Duodenal mucosa (tissue), 2 donors: ENCODE data around the gene ZFYVE21.
"Not testable (repeated sequence)": the region's sequence is repeated elsewhere in the genome, so short reads cannot be mapped to it uniquely, and the experiment has no call there.

Experiments
- H3K27ac ChIP-seq: one replicate; pipeline ENCODE4 v1.7.0; 2013; ENCODE audit warnings: low read depth, low read length
- H3K27me3 ChIP-seq, 2 donors: one replicate each; pipeline ENCODE4 v1.7.0; 2013; ENCODE audit warnings: low read length in 2 of 2, control low read depth in 1 of 2; ENCODE audit not compliant: insufficient read depth in 2 of 2, control insufficient read depth in 1 of 2
- H3K36me3 ChIP-seq, 2 donors: one replicate each; pipeline ENCODE4 v1.7.0; 2013; ENCODE audit warnings: low read length in 2 of 2, control low read depth in 1 of 2; ENCODE audit not compliant: insufficient read depth in 2 of 2, control insufficient read depth in 1 of 2
- H3K4me1 ChIP-seq, 2 donors: one replicate each; pipeline ENCODE4 v1.7.0; 2013; ENCODE audit warnings: low read length in 2 of 2, control low read depth in 1 of 2; ENCODE audit not compliant: insufficient read depth in 2 of 2, control insufficient read depth in 1 of 2
- H3K4me3 ChIP-seq, 2 donors: one replicate each; pipeline ENCODE4 v1.7.0; 2013; ENCODE audit warnings: low read length in 2 of 2, low read depth in 1 of 2
- H3K9ac ChIP-seq, 2 donors: one replicate each; pipeline ENCODE4 v1.7.0; 2013; ENCODE audit warnings: low read length in 2 of 2, low read depth in 1 of 2
- H3K9me3 ChIP-seq, 2 donors: one replicate each; pipeline ENCODE4 v1.7.0; 2013; ENCODE audit warnings: low read length in 2 of 2, control low read depth in 1 of 2; ENCODE audit not compliant: control insufficient read depth in 1 of 2

Gene ZFYVE21

DNA sequence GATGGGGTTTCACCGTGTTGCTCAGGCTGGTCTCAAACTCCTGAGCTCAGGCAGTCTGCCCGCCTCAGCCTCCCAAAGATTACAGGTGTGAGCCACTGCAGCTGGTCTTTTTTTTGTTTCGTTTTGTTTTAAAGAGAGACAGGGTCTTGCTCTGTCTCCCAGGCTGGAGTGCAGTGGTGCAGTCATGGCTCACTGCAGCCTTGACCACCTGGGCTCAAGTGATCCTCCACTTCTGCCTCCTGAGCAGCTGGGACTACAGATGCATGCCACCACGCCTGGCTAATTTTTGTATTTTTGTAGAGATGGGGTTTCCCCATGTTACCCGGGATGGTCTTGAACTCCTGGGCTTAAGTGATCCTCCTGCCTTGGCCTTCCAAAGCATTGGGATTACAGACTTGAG, 24.0 kb upstream of the ZFYVE21 start:
- Histone ChIP-seq H3K4me1 (peaks cover 9 to 12% of the 10 kb centered on the region in 2 donors), H3K36me3 (peaks cover 33 to 67% of the 10 kb centered on the region in 2 donors)
- not testable (repeated sequence) for H3K27me3 ChIP-seq, H3K9me3 ChIP-seq, H3K9ac ChIP-seq, H3K27ac ChIP-seq, H3K4me3 ChIP-seq

DNA sequence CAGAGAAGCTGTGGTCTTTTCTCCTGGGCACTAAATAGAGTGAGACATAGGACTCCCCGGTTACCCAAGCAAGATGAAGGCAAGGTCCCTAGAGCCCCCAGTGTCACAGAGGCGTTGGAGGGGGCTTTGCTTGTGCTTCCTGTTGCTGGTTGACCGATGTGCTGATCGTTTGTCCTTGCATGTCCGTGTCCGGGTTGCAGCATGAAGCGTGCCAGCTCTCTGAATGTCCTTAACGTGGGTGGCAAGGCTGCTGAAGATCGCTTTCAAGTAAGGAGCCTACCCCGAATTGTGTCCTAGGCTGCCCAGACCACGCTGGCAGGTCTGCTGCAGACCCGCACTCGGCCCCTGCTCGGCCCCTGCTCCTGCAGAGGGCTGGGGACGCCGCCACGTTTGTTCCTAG, 23.5 kb upstream of the ZFYVE21 start:
- no peak overlapping the region for H3K27ac ChIP-seq
- H3K27me3 ChIP-seq, result no peaks in the 10 kb centered on the region
- peaks cover 30 to 65% of the 10 kb centered on the region in 2 donors for H3K36me3 ChIP-seq
- H3K9me3 ChIP-seq, result no peaks in the 10 kb centered on the region
- no peak overlapping the region for H3K9ac ChIP-seq
- no peak overlapping the region for H3K4me3 ChIP-seq
- peaks cover 12 to 14% of the 10 kb centered on the region in 2 donors for H3K4me1 ChIP-seq

DNA sequence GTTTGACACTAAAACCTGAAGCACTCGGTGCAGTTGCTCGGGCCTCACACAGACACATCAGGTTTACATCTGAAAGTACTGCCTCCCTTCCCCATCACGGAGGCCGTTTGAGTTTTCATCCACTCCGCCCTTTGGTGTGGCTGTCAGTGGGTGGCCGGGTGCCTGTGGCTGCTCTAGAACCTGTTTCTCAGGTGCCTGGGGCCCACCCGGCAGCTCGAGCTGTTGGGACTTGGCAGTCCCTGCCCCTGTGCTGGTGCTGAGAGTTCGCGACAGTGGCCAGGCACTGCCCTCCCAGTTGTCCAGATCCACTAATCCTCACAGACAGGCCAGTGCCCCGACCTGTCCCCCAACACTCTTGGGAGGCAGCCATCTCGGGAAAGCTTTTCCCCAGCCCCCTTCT, 22.7 kb upstream of the ZFYVE21 start:
- peaks cover 32 to 62% of the 10 kb centered on the region in 2 donors for H3K36me3 ChIP-seq
- H3K9me3 ChIP-seq, result no peaks in the 10 kb centered on the region
- H3K4me1 ChIP-seq, result peaks cover 16% of the 10 kb centered on the region in 2 donors
- no peaks in the 10 kb centered on the region for H3K27me3 ChIP-seq
- no peak overlapping the region for H3K4me3 ChIP-seq
- H3K9ac ChIP-seq, result no peak overlapping the region
- H3K27ac ChIP-seq, result no peak overlapping the region

DNA sequence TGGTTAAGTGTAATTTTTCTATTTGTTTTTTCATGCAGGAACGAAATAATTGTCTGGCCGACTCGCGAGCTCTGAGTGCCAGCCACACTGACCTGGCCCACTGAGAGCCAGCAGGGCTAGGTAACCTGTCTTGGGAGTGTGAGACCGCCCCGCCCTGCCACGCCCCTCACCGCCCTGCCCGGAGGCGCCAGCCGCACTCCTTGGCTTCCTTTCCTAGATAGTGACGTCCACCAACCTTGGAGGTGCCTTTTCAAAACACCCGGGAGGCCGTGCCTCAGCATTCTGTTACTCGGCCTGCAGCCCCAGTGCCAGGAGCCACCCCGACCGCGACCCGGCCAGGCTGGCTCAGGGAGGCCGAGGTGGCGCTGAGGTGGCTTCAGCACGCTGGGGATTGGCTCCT, 22.1 kb upstream of the ZFYVE21 start:
- Histone ChIP-seq H3K27ac (no peak overlapping the region), H3K4me3 (no peak overlapping the region), H3K9ac (no peak overlapping the region), H3K4me1 (peaks cover 19 to 22% of the 10 kb centered on the region in 2 donors), H3K9me3 (no peaks in the 10 kb centered on the region), H3K27me3 (no peaks in the 10 kb centered on the region), H3K36me3 (peaks cover 32 to 56% of the 10 kb centered on the region in 2 donors)

DNA sequence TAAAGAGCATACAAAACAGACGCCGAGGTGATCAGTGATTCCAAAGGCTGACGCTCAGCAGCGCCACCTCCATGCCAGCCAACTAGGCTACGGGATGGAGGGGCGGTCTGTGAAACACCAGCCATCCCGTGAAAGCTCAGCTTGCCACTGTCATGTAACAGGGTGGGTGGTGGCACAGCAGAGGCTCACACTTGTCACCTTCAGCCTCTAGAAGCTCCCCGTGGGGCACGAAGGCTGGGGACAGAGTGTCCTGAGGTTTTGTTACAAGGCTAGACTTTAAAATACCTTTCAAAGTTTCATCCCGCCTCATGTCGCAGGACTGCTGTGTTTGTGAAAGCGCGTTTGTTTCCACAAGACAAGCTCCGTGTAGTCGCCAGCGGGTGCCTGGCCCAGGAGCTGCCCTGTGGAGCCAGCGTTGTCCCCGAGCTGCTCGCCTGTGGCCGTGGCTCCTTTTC, 21.0 kb upstream of the ZFYVE21 start:
- Histone ChIP-seq H3K27me3 (no peaks in the 10 kb centered on the region), H3K9me3 (no peaks in the 10 kb centered on the region), H3K27ac (no peak overlapping the region), H3K4me1 (peaks cover 20 to 25% of the 10 kb centered on the region in 2 donors), H3K9ac (no peak overlapping the region), H3K4me3 (no peak overlapping the region), H3K36me3 (peaks cover 26 to 54% of the 10 kb centered on the region in 2 donors)

DNA sequence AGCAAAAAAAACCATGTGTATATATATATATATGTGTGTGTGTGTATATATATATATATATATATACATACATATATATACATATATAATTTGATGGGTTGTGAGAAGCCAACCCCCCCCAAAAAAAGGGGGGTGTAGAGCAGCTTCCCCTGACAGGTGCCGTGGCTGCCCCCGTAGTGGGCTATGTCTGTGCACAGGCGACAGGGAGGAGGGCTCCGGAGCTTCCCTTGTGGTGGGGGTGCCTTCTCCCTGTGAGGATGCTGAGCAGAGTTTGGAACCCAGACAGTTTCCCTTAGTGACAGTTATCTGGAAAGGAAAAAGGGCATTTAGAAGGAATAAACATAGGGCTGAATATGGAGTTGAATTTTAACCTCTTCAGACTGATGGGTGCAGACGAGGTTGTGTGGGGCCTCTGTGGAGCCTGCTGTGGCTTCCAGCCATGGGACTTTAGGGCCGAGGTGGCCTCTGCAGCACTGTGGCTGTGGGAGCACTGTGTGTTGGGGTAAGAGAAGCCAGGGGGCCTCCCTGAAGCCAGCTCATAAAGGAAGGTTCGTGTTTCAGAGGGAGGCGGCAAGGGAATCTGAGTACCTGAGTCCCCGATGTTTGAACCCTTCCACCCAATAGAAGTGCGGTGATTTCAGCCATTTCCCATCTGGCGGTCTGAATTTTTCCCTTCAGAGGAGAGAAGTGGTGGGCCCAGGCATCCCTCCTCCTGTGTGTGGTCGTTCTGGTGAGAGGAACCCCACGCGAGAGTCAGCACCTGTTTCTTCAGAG, 20.1 kb upstream of the ZFYVE21 start:
- H3K27me3 ChIP-seq, result no peaks in the 10 kb centered on the region
- H3K36me3 ChIP-seq, result peaks cover 26 to 58% of the 10 kb centered on the region in 2 donors
- H3K9me3 ChIP-seq, result no peaks in the 10 kb centered on the region
- H3K9ac ChIP-seq, result no peak overlapping the region
- H3K4me3 ChIP-seq, result no peak overlapping the region
- H3K4me1 ChIP-seq, result peaks cover 20 to 25% of the 10 kb centered on the region in 2 donors
- H3K27ac ChIP-seq, result no peak overlapping the region

DNA sequence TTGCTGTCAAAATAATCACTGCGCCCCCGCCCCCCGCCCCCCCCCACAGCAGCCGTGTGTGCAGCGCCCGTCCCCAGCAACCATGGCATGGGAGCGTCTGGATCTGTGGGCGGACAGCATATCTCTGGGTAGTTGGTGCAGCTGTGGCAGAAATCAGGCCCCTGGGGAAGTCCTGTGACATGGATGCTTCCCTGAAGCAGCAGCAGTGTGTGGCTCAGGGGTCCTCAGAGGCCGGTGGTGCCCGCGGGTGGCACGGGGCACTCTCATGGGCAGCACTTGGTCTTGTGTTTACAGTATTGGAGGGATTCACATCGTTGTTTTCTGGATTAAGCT, 19.6 kb upstream of the ZFYVE21 start:
- H3K27ac ChIP-seq, result no peak overlapping the region
- H3K9ac ChIP-seq, result no peak overlapping the region
- peaks cover 26 to 55% of the 10 kb centered on the region in 2 donors for H3K36me3 ChIP-seq
- no peak overlapping the region for H3K4me3 ChIP-seq
- H3K27me3 ChIP-seq, result no peaks in the 10 kb centered on the region
- H3K9me3 ChIP-seq, result no peaks in the 10 kb centered on the region
- peaks cover 20 to 25% of the 10 kb centered on the region in 2 donors for H3K4me1 ChIP-seq

DNA sequence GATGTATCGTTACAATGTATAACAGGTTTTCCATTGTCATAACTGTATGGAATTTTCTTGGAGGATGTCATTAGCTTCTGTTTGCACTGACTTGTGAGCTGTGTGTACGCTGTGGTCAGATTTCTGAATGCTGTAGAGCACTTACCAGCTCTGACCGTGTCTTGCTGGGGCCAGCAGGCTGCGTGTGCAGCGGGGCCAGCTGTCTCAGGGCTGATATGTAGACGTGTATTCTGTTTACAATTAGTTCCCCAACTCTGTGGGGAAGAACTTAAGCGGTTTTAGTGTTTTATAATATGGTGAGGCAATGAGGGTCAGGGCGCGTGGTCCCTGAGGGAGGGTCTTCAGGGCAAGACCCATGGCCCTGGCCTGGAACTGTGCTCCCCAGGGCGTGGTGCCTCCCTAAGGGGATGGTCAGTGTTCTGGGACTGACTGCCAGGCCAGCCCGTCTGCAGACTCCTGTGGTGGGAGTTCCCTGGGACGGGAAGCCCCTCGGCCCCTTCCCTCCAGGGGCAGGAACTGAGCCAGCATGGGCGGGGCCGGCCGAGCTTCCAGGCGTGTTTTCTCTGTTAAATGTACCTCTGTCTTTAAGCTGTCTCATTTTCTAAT, 19.0 kb upstream of the ZFYVE21 start:
- Histone ChIP-seq H3K9ac (no peak overlapping the region), H3K27me3 (no peaks in the 10 kb centered on the region), H3K36me3 (peaks cover 26 to 58% of the 10 kb centered on the region in 2 donors), H3K4me1 (peaks cover 20 to 25% of the 10 kb centered on the region in 2 donors), H3K9me3 (no peaks in the 10 kb centered on the region), H3K27ac (peak overlapping the region; percentile 20), H3K4me3 (no peak overlapping the region)

DNA sequence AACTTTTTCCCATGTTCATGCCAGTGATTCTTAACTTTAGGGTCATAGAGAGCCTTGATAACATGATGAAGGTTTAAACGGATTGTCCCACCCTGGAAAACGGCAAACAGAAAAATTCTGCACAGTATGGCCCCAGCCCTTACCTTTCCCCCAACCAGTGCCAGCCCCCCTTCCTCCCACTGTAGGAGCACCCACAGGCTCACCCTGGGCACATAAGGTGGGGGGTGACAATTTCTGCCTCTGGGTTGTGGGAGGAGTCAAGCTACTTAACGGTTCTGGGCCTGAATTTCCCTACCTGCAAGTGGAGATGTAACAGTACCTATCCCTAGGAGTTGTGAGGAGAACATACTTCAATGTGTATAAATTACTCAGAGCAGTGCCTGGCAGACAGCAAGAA, 18.4 kb upstream of the ZFYVE21 start:
- no peaks in the 10 kb centered on the region for H3K9me3 ChIP-seq
- peaks cover 20 to 25% of the 10 kb centered on the region in 2 donors for H3K4me1 ChIP-seq
- H3K27ac ChIP-seq, result no peak overlapping the region
- no peaks in the 10 kb centered on the region for H3K27me3 ChIP-seq
- H3K9ac ChIP-seq, result no peak overlapping the region
- no peak overlapping the region for H3K4me3 ChIP-seq
- H3K36me3 ChIP-seq, result peaks cover 23 to 60% of the 10 kb centered on the region in 2 donors

DNA sequence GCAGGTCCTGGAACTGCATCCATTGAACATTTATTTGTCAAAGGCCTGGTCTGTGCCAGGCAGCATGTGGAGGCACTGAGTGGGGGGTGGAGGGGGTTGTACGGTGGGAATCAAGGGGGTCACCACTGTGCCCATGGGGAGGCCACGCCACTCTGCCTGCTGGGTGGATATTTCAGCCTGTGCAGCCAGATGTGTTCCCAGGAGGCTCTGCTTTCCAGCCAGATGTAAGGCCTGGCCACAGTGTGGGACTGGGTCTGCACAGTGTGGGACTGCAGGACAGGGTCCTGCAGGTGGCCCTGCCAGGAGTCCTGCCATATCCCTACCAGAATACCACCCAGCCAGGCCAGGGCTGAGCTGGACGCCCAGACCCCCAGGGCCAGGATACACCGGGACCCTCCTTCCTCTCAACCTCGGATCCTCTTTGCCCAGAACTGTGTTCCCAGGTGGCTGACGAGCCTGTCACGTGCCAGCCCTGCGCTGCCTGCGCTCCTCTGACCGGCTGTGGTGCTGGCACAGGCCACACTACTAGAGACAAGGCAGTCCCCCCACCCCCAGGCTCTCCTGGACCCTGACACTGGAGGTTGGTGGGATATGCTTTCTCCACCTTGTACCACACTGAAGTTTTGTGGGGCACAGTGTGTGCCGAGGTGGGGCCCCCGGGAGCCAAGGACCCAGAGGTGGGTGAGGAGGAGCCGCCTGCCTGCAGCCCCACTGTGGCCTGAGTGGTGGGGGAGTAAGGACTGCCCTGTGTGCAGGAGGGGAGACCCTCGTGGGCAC, 17.8 kb upstream of the ZFYVE21 start:
- Histone ChIP-seq H3K36me3 (peaks cover 23 to 60% of the 10 kb centered on the region in 2 donors), H3K9me3 (no peaks in the 10 kb centered on the region), H3K27ac (no peak overlapping the region), H3K9ac (no peak overlapping the region), H3K4me3 (no peak overlapping the region), H3K27me3 (no peaks in the 10 kb centered on the region), H3K4me1 (peaks cover 19 to 25% of the 10 kb centered on the region in 2 donors)
